ENCODE data around the gene KLHL3. TPM values are rescaled to one million over a fixed set of nuclear protein-coding genes. Genes with fewer than 3 reads are reported as not detected.
A peak's percentile ranks its signal among the peaks of the same experiment; 100 is the strongest.
"Not testable (repeated sequence)": the region's sequence is repeated elsewhere in the genome, so short reads cannot be mapped to it uniquely, and the experiment has no call there.

The KLHL3 gene
- total RNA-seq (10 to 100 TPM; 17.5 to 24.6 TPM), total RNA-seq (13.6 to 47.1 reads per million in 2 donors)

DNA sequence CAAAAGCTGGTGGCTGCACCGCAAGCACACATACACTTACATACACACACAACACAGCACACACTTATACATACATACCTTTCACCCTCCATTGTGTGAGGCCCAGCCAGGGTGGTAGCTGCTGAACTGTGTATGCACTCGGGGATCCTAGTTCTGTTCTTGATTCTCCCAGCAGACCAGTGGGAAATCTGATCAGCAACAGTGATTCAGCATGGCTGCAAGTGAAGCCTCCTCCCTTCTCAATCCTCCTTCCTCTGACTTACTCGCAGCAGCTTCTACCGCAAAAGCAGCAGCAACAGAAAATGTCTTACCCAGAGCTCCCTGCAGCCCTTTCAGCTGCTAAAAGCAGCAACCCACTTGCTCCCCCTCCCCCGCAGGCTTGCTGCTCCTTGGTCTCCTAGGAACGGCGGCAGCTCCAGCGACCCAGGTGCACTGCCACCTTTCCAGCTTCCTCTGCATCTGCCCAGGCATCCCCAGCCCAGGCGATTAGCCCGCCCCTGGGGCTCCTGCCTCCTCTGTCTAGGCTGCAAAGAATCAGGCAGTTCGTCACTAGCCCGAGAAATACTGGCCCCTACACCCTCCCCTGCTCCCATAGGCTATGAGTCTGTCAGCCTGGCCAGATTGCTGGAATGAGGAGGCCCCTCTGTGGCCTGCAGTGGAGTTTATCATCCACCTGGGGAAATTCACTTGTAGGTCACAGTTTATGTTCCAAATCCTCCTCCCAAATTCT lies at the start of gene KLHL3:
Gene KLHL3, minus strand, starts transcription at position 535 of the 730 bp plus-strand sequence. Its CDS starts 443 bp downstream, at position 92.
- H3K9me3 ChIP-seq (ENCODE audit: control insufficient read depth, low read length, poor library complexity, severe bottlenecking) = no peaks in the 10 kb centered on the region
- DNase-seq (peak in 1 of 3 donors; percentile 10), ATAC-seq (peak; percentile 47)
- Mint-ChIP-seq H3K4me1 (peaks cover 8% of the 10 kb centered on the region), H3K27me3 (peaks cover 5% of the 10 kb centered on the region), H3K36me3 (ENCODE audit: low read depth) (peaks cover 2% of the 10 kb centered on the region), H3K27ac (no peak within 1 kb of the TSS), H3K4me3 (no peak within 1 kb of the TSS)

- peaks cover 2% of the 10 kb centered on the region for H3K4me1 Mint-ChIP-seq
- H3K27me3 Mint-ChIP-seq = peaks cover 23% of the 10 kb centered on the region
- peaks cover 5% of the 10 kb centered on the region for H3K36me3 Mint-ChIP-seq (ENCODE audit: low read depth)
- ATAC-seq (no peak), DNase-seq (no peak)
- H3K9me3 ChIP-seq (ENCODE audit: control insufficient read depth, low read length, poor library complexity, severe bottlenecking) = no peaks in the 10 kb centered on the region
- H3K27ac Mint-ChIP-seq = no peak overlapping the region
- no peak overlapping the region for H3K4me3 Mint-ChIP-seq
These were observed 47.2 kb upstream of the KLHL3 start for GRCh38 chr5:137782984-137783536.

GRCh38 chr5:137782055-137782454 lies 46.2 kb upstream of the KLHL3 start:
- Mint-ChIP-seq H3K27ac (peak overlapping the region; percentile 21), H3K27me3 (peaks cover 23% of the 10 kb centered on the region), H3K4me1 (peaks cover 2% of the 10 kb centered on the region), H3K36me3 (ENCODE audit: low read depth) (peaks cover 5% of the 10 kb centered on the region), H3K4me3 (no peak overlapping the region)
- H3K9me3 ChIP-seq (ENCODE audit: control insufficient read depth, low read length, poor library complexity, severe bottlenecking) = no peaks in the 10 kb centered on the region
- no peak for DNase-seq
- ATAC-seq = no peak

DNA sequence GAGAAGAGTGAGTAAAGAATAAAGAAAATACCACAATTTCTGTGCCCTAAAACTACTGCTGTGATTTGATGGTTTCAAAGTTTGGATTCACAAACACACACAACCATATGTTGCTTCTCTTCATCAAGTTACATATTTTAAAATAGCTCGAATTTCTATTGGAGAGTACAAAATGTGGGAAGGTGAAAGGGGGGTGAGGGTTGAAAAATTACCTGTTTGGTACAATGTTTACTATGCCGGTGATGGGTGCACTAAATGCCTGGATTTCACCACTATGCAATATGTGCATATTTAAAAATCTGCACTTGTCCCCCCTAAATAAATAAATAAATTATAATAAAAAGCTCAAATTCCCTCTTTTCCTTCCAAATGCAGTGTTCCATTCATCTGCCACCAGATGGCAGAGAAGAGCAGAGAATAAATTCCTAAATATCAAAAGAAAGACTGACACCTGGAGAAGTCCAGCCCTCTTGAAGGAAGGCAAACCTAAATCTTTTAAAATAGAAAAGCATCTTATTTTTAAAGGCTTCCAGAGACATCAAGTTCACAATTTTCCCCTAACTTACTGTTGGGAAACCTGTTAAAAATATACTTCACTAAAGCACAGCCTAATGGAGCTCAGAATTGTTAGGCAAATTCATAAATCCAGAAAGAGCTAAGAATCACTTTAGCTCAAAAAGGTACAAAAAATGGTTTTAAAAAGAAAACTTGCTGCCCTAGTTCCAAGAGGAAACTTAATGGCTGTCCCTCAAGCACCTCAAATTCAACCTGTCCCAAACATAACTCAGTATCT lies 43.1 kb upstream of the KLHL3 start:
- no peak for DNase-seq
- H3K9me3 ChIP-seq (ENCODE audit: control insufficient read depth, low read length, poor library complexity, severe bottlenecking) = no peaks in the 10 kb centered on the region
- H3K4me1 Mint-ChIP-seq = peaks cover 11% of the 10 kb centered on the region
- H3K4me3 Mint-ChIP-seq = no peak overlapping the region
- H3K27ac Mint-ChIP-seq = peak overlapping the region; percentile 37
- H3K27me3 Mint-ChIP-seq = peaks cover 15% of the 10 kb centered on the region
- ATAC-seq = no peak
- peaks cover 8% of the 10 kb centered on the region for H3K36me3 Mint-ChIP-seq (ENCODE audit: low read depth)

DNA sequence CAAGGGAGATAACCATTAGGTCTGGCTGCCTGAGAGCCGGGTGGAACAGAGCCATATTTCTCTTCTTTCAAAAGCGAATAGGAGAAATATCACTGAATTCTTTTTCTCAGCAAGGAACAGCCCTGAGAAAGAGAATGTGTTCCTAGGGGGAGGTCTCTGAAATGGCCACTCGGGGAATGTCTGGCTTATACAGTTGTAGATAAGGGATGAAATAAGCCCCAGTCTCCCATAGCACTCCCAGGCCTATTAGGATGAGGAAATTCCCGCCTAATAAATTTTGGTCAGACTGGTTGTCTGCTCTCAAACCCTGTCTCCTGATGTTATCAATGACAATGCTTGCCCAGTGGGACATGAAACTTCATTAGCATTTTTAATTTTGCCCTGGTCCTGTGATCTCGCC lies 32.0 kb upstream of the KLHL3 start:
- not testable (repeated sequence) for H3K27ac Mint-ChIP-seq; H3K36me3 Mint-ChIP-seq (ENCODE audit: low read depth); DNase-seq; H3K4me1 Mint-ChIP-seq; H3K9me3 ChIP-seq (ENCODE audit: control insufficient read depth, low read length, poor library complexity, severe bottlenecking); H3K27me3 Mint-ChIP-seq; ATAC-seq; H3K4me3 Mint-ChIP-seq

- Mint-ChIP-seq H3K36me3 (ENCODE audit: low read depth) (peaks cover 4% of the 10 kb centered on the region), H3K27me3 (no peaks in the 10 kb centered on the region), H3K27ac (no peak overlapping the region), H3K4me1 (peaks cover under 1% of the 10 kb centered on the region), H3K4me3 (no peak overlapping the region)
- H3K9me3 ChIP-seq (ENCODE audit: control insufficient read depth, low read length, poor library complexity, severe bottlenecking) = no peaks in the 10 kb centered on the region
- DNase-seq (no peak), ATAC-seq (no peak)
These were observed 25.7 kb upstream of the KLHL3 start for GRCh38 chr5:137761566-137761965.

- ATAC-seq (no peak), DNase-seq (no peak)
- H3K9me3 ChIP-seq (ENCODE audit: control insufficient read depth, low read length, poor library complexity, severe bottlenecking) = no peaks in the 10 kb centered on the region
- H3K4me3 Mint-ChIP-seq = no peak overlapping the region
- peaks cover 2% of the 10 kb centered on the region for H3K4me1 Mint-ChIP-seq
- H3K27ac Mint-ChIP-seq = no peak overlapping the region
- H3K27me3 Mint-ChIP-seq = no peaks in the 10 kb centered on the region
- H3K36me3 Mint-ChIP-seq (ENCODE audit: low read depth) = peaks cover 2% of the 10 kb centered on the region
These were observed 25.0 kb upstream of the KLHL3 start for GRCh38 chr5:137760719-137761516.

GRCh38 chr5:137760294-137760693 lies 24.4 kb upstream of the KLHL3 start:
- peaks cover 3% of the 10 kb centered on the region for H3K4me1 Mint-ChIP-seq
- no peaks in the 10 kb centered on the region for H3K27me3 Mint-ChIP-seq
- no peak overlapping the region for H3K27ac Mint-ChIP-seq
- ATAC-seq (no peak), DNase-seq (no peak)
- H3K36me3 Mint-ChIP-seq (ENCODE audit: low read depth) = peaks cover 2% of the 10 kb centered on the region
- no peaks in the 10 kb centered on the region for H3K9me3 ChIP-seq (ENCODE audit: control insufficient read depth, low read length, poor library complexity, severe bottlenecking)
- no peak overlapping the region for H3K4me3 Mint-ChIP-seq

- H3K9me3 ChIP-seq (ENCODE audit: control insufficient read depth, low read length, poor library complexity, severe bottlenecking) = no peaks in the 10 kb centered on the region
- DNase-seq = no peak
- Mint-ChIP-seq H3K27me3 (no peaks in the 10 kb centered on the region), H3K36me3 (ENCODE audit: low read depth) (peaks cover 2% of the 10 kb centered on the region), H3K4me1 (peaks cover 8% of the 10 kb centered on the region), H3K27ac (no peak overlapping the region), H3K4me3 (no peak overlapping the region)
- ATAC-seq = no peak
These were observed 22.9 kb upstream of the KLHL3 start for GRCh38 chr5:137758715-137759306.

GRCh38 chr5:137758121-137758520 lies 22.2 kb upstream of the KLHL3 start:
- ATAC-seq (no peak), DNase-seq (no peak)
- H3K9me3 ChIP-seq (ENCODE audit: control insufficient read depth, low read length, poor library complexity, severe bottlenecking) = no peaks in the 10 kb centered on the region
- H3K4me3 Mint-ChIP-seq = no peak overlapping the region
- peaks cover 2% of the 10 kb centered on the region for H3K36me3 Mint-ChIP-seq (ENCODE audit: low read depth)
- no peak overlapping the region for H3K27ac Mint-ChIP-seq
- H3K27me3 Mint-ChIP-seq = no peaks in the 10 kb centered on the region
- peaks cover 9% of the 10 kb centered on the region for H3K4me1 Mint-ChIP-seq

GRCh38 chr5:137757634-137758033 lies 21.7 kb upstream of the KLHL3 start:
- Mint-ChIP-seq H3K4me3 (no peak overlapping the region), H3K27ac (no peak overlapping the region), H3K4me1 (peaks cover 9% of the 10 kb centered on the region), H3K36me3 (ENCODE audit: low read depth) (peaks cover 2% of the 10 kb centered on the region), H3K27me3 (no peaks in the 10 kb centered on the region)
- no peaks in the 10 kb centered on the region for H3K9me3 ChIP-seq (ENCODE audit: control insufficient read depth, low read length, poor library complexity, severe bottlenecking)
- ATAC-seq = no peak
- no peak for DNase-seq

DNA sequence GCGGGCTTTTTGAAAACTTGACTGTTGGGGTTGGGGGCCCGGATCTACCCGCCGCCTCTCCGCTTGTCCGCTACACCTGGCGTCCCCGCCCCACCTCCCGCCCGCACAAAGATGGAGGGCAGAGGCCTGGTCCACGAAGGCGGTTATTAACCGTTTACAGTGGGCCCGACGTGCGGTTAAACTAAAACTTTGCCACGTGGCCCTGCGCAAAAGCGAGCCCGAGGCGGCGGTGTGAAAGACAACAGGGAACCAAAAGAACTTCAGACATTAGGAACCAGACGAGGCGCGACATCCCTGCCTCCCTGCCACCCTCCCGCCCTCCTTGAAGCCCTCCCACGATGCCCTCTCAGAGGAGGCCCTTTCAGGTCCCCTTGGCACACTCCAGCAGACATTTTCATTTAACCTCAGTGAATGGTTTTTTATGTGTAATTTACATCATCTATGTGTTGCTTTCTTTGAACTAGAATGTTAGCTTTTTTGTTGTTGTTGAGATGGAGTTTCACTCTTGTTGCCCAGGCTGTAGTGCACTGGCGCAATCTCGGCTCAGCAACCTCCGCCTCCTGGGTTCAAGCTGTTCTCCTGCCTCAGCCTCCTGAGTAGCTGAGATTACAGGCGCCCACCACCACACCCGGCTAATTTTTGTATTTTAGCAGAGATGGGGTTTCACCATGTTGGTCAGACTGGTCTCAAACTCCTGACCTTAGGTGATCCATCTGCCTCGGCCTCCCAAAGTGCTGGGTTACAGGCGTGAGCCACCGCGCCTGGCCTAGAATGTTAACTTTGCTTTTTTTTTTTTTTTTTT lies 19.3 kb upstream of the KLHL3 start:
- Mint-ChIP-seq H3K4me1 (peaks cover 27% of the 10 kb centered on the region), H3K27ac (peak overlapping the region; percentile 99), H3K27me3 (no peaks in the 10 kb centered on the region), H3K4me3 (peak overlapping the region; percentile 97), H3K36me3 (ENCODE audit: low read depth) (peaks cover 3% of the 10 kb centered on the region)
- no peak for DNase-seq
- H3K9me3 ChIP-seq (ENCODE audit: control insufficient read depth, low read length, poor library complexity, severe bottlenecking) = no peaks in the 10 kb centered on the region
- ATAC-seq = peak; percentile 42

Measured in T-helper 17 cell (primary cell).